IgD-negative memory B cell (primary cell): ENCODE measurements around the gene PCNT. TPM values are rescaled to one million over a fixed set of nuclear protein-coding genes. Genes with fewer than 3 reads are reported as not detected.
A peak's percentile ranks its signal among the peaks of the same experiment; 100 is the strongest.

ENCODE experiments used
- H3K27ac Mint-ChIP-seq, 3 donors: one replicate each; pipeline ENCODE4 v1.8.0; 2020 to 2022; ENCODE audit warnings: mild to moderate bottlenecking in 3 of 3, mixed read lengths in 3 of 3, moderate library complexity in 1 of 3
- H3K27me3 Mint-ChIP-seq: one replicate; pipeline ENCODE4 v1.8.0; 2021; ENCODE audit warnings: mixed read lengths
- H3K36me3 Mint-ChIP-seq: one replicate; pipeline ENCODE4 v1.8.0; 2020; ENCODE audit warnings: mild to moderate bottlenecking, mixed read lengths
- H3K4me1 Mint-ChIP-seq, 3 donors: one replicate each; pipeline ENCODE4 v1.8.0; 2020 to 2022; ENCODE audit warnings: mixed read lengths in 3 of 3, mild to moderate bottlenecking in 1 of 3
- H3K4me3 Mint-ChIP-seq, 4 donors: one replicate each; pipeline ENCODE4 v1.8.0; 2020 to 2022; ENCODE audit warnings: mild to moderate bottlenecking in 4 of 4, mixed read lengths in 4 of 4, moderate library complexity in 3 of 4
- H3K9me3 Mint-ChIP-seq, 3 donors: one replicate each; pipeline ENCODE4 v1.8.0; 2020 to 2021; ENCODE audit warnings: mixed read lengths in 3 of 3, mild to moderate bottlenecking in 1 of 3
- polyA plus RNA-seq: library from polyadenylated mRNA; unstranded; fragments of 300-500 nt; fragmentation: Illumina TruSeq; gene quantifications from one replicate; pipeline ENCODE4 v1.2.3, GENCODE V29; 2021

PCNT gene
- polyA plus RNA-seq, 1 donor from 2014 or later = 22.4 TPM

- Mint-ChIP-seq H3K9me3 (peaks cover 0 to 9% (median 2%) of the 10 kb centered on the region in 3 donors), H3K27ac (peak overlapping the region in 1 of 3 donors; percentile 53), H3K27me3 (no peaks in the 10 kb centered on the region), H3K36me3 (peaks cover 18% of the 10 kb centered on the region), H3K4me1 (no peaks in the 10 kb centered on the region), H3K4me3 (no peak overlapping the region)
Observed at GRCh38 chr21:46493828-46494227, 169.9 kb downstream of the PCNT start.

Other genes starting within 250 kb of the PCNT start
- 0.14 TPM for gene COL6A2, start 226.0 kb upstream of the PCNT start, polyA plus RNA-seq
- not detected for gene FTCD, start 168.6 kb upstream of the PCNT start, polyA plus RNA-seq
- gene SPATC1L, start 139.7 kb upstream of the PCNT start, polyA plus RNA-seq = 15.0 TPM
- gene LSS, start 95.4 kb upstream of the PCNT start, polyA plus RNA-seq = 13.5 TPM
- gene MCM3AP, start 38.5 kb upstream of the PCNT start, polyA plus RNA-seq = 48.5 TPM
- 33.8 TPM for gene YBEY, start 37.8 kb upstream of the PCNT start, polyA plus RNA-seq
- 1.3 TPM for gene C21orf58, start 286 bp upstream of the PCNT start, polyA plus RNA-seq
- gene DIP2A, start 134.7 kb downstream of the PCNT start, polyA plus RNA-seq = 7.6 TPM